Left colon (tissue), 2 donors: ENCODE data around the gene B3GLCT. TPM values are rescaled to one million over a fixed set of nuclear protein-coding genes. Genes with fewer than 3 reads are reported as not detected.

Experiments used
- ATAC-seq: fragments of 200-7000 bp; cut with Tn5 transposase; one replicate; pipeline ENCODE4 v1.9.1; 2020; ENCODE audit warnings: mild to moderate bottlenecking, moderate library complexity
- DNase-seq, 2 donors: peaks; one replicate each; pipeline ENCODE4 v3.0.0-alpha.2; 2020
- intact Hi-C, 2 donors: fragments of 100-400 bp; cut with DNase I in 1 of 2; cut with micrococcal nuclease in 1 of 2; formaldehyde crosslinking; loops; one replicate each; pipeline versions ENCODE4 v1.11.2 to v1.14.0; 2022; cut with DNase I, micrococcal nuclease
- total RNA-seq, 2 donors: library from RNA; stranded (reverse); fragmentation: NEBNext Ultra II Directional; extraction: Animal tissue kit (Norgen Biotek cat#: 25700); gene quantifications; one replicate each; pipeline ENCODE4 v1.2.1, GENCODE V29; 2021
- donor health status: DM: no; HTN: no; CAD: no.
- donor health status: DM: yes; HTN: yes; CAD: no.

Gene B3GLCT
- total RNA-seq, 2 donors from 2014 or later: 3.9 to 5.0 TPM

DNA sequence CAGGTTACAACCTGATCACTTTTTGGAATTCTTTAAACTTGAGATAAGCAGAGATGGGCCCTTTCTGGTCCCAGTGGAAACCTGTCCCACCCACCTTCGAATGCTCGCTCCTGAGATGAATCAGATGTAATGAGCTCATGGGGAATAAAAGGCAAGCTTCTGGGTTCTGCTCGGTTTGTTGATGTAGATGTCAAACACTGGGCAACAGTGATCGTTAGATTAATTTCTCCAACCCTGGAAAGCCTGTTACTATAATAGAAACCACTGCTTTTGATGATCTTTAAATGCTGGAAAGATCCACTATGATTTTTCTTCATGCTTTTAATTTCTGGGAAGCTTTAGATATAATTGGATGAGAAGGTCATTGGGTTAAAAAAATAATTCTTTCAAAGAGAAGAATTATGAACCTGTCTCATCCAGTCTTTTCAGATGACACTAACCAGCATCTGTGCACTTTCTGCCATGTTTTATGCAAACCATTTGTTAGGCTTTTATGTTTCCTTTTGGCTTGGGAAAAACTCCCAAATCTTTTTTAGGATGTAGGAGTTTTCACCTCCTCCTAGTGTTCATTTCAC lies 49.3 kb downstream of the B3GLCT start:
- no peak for ATAC-seq
- intact Hi-C loops: no loop called here
- no peak for DNase-seq

DNA sequence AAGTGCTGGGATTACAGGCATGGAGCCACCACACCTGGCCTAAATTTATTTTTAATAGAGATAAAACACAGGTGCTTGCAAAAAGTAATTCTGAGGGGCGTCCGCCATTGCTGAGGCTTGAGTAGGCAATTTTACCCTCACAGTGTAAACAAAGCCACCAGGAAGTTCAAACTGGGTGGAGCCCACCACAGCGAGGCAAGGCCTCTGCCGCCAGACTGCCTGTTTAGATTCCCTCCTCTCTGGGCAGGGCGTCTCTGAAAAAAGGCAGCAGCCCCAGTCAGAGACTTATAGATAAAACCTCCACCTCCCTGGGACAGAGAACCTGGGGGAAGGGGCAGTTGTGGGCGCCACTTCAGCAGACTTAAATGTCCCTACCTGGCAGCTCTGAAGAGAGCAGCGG lies 50.7 kb downstream of the B3GLCT start:
- peak; percentile 31 to 49 for DNase-seq

GRCh38 chr13:31261241-31261640 lies 61.5 kb downstream of the B3GLCT start:
- DNase-seq: no peak
- intact Hi-C loops: no loop called here
- ATAC-seq: no peak

More for the DNA sequence above, 50.7 kb downstream of the B3GLCT start:
- peak; percentile 77 for ATAC-seq
- intact Hi-C loops: no loop called here

GRCh38 chr13:31263346-31263745 lies 63.6 kb downstream of the B3GLCT start:
- DNase-seq (no peak), ATAC-seq (peak; percentile 19)
- intact Hi-C loops: no loop called here

GRCh38 chr13:31264151-31264550 lies 64.4 kb downstream of the B3GLCT start:
- no peak for ATAC-seq
- DNase-seq: no peak
- intact Hi-C loops: no loop called here

GRCh38 chr13:31267126-31267784 lies 67.5 kb downstream of the B3GLCT start:
- no peak for ATAC-seq
- no peak for DNase-seq
- intact Hi-C loops: no loop called here

DNA sequence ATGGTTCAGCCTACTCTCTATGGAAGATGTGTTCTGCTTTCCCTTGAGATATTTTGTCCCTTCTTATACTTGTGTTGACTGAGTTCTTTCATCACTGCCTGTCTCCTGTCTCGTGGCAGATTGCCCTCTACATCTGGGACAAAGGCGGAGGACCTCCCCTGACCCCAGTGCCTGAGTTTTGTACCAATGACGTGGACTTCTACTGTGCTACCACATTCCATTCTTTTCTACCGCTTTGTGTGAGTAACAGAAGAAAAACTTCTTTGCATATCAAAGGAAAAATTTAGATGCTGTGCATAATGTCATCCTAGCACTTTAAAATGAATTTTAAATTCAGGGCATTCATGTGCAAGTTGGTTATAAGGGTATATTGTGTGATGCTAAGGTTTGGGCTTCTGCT lies 74.6 kb downstream of the B3GLCT start:
- intact Hi-C loops: no loop called here
- no peak for DNase-seq
- no peak for ATAC-seq

DNA sequence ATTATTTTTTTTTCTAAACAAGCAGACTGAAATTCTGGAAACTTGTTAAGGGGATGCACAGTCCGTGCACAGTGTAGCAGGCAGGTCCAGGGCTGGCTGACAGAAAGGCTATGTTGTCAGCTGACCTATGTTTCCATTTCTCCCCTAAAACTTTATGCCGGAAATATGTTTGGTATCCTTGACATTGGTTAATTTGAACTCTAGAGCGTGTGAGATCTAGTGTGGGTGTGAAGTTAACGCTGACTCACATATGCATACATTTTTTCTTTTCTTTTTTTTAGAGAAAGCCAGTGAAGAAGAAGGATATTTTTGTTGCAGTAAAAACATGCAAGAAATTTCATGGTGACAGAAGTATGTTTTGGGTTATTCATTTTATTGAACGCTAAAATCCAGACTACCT lies 76.6 kb downstream of the B3GLCT start:
- intact Hi-C loops: no loop called here
- ATAC-seq (no peak), DNase-seq (no peak)

DNA sequence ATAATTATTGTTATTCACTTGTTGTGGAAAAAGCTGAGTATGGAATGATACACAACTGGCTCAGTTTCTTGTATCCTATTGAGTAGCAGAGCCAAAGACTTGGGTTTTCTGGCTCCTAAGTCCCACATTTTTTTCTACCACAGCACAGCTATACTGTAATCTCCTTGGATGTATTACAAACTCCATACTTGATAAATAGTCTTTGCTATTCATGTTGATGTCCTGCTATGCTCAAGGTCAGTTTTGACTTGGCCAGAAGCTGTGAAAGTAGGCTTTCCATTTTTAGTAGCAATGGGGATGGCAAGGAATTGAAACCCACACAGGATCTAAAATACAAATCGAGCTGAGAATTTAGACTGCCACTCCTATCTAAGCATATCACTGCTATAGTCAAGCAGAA lies 79.1 kb downstream of the B3GLCT start:
- no peak for DNase-seq
- ATAC-seq: no peak
- intact Hi-C loops: no loop called here

- ATAC-seq (no peak), DNase-seq (no peak)
- intact Hi-C loops: no loop called here
Measured at GRCh38 chr13:31282741-31283455, 83.1 kb downstream of the B3GLCT start.

DNA sequence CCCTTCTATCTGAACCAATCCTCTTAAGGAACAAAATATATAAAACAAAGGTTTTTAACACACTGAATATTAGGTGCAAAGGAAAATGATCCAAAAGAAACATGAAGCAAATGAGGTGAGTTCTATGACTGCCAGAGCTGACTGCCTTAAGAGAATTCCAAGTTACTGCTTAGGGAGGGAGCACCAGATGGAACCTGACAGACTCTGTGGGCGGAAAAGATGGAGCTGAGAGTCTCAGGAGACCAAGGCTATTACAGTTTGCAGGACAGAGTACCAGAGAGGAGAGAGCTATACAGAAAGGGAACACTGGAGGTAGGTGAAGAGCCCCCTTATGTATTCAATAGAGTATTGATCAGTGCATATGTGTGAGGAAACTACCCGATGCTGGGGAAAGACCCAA lies 87.2 kb downstream of the B3GLCT start:
- ATAC-seq (no peak), DNase-seq (no peak)
- intact Hi-C loops: no loop called here

DNA sequence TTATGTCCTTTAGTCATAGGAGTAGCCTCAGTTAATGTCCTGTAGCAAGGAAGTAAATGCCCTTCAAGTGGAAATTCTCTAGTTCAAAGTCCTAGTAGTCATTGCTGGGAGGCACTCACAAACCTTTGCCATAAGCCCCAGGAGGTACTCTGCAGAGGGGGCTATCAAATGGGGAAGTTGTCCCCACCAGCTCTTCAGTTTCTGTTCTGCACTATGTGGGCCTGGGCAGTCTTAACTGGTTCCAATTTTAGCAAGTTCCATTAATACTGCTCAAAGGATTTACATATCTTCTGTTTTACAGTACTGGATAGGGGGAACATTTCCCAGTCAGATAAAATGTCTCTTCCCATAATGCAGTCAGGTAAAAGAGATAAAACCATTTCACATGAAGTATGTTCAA lies 101.3 kb downstream of the B3GLCT start:
- ATAC-seq: no peak
- intact Hi-C loops: no loop called here
- DNase-seq: no peak

GRCh38 chr13:31310356-31310755 lies 110.6 kb downstream of the B3GLCT start:
- intact Hi-C loops: no loop called here
- DNase-seq (no peak), ATAC-seq (no peak)

DNA sequence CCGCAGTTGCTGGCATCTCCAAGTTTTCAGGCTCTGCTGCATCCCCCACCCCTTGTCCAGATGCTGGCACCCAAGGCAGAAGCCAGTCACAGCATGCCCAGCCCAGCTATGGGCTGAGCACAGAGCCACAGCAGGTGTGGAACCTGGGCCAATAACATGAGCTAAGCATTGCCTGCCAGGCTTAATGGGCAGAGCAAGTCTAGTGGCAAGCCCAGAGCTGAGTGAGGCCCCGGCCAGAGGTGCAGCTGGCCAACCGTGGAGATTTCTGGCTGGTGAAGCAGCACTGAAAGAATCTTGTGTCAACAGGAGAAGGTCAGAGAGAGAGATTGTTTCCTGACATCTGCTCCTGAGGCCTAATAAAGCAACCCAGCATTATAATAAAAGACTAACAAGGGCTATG lies 111.0 kb downstream of the B3GLCT start:
- ATAC-seq: no peak
- intact Hi-C loops: no loop called here

DNA sequence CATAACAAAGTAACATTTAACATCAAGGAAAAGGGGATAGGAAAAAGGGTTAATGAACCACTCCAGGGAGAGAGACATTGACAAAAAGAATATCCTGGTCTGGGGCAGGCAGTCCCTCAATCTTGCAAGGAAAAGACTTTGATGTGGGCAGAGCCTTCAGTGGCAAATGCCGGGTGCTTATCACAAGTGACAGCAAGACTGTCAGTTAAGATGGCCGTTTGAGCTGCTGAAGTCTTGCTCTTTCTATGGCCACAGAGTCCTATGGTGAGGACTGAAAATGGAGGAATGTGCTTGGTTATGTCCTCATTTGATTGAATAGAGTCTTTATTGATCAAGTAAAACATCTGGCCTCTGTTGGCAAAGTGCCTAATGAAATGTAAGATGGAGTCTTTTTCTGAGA lies 112.1 kb downstream of the B3GLCT start:
- no peak for ATAC-seq

More for the DNA sequence above, 111.0 kb downstream of the B3GLCT start:
- no peak for DNase-seq

GRCh38 chr13:31314961-31315360 lies 115.2 kb downstream of the B3GLCT start:
- intact Hi-C loops: no loop called here
- ATAC-seq (no peak), DNase-seq (no peak)

More for the DNA sequence above, 112.1 kb downstream of the B3GLCT start:
- no peak for DNase-seq
- intact Hi-C loops: no loop called here

GRCh38 chr13:31320946-31321345 lies 121.2 kb downstream of the B3GLCT start:
- intact Hi-C loops: no loop called here
- DNase-seq (no peak), ATAC-seq (no peak)

DNA sequence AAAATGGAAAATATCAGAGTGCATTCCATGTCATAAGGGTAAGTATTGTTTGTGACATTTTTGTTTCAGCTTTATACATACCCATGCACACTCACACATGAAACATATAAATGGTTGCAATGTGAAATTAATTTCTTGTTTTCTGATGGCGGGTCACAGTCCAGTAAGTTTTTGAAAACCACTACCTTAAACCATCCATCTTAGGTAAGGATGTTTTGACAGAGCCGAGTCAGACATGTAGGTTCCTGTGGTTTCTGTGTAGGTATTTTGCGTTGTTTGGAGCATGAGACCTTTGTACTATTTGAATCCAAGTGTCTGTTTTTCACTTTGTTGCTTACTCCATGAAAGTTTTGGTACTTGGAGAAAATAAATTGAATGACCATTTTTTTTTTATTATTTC lies 121.7 kb downstream of the B3GLCT start:
- intact Hi-C loops: no loop called here
- ATAC-seq (no peak), DNase-seq (no peak)

GRCh38 chr13:31322026-31322425 lies 122.3 kb downstream of the B3GLCT start:
- intact Hi-C loops: no loop called here
- no peak for ATAC-seq
- DNase-seq: no peak

- intact Hi-C loops: no loop called here
- DNase-seq: no peak
- ATAC-seq: no peak
Measured at GRCh38 chr13:31322702-31323405, 123.1 kb downstream of the B3GLCT start.
